ENCODE results near the gene ZNF483.
"Not testable (repeated sequence)": the region's sequence is repeated elsewhere in the genome, so short reads cannot be mapped to it uniquely, and the experiment has no call there.

ZNF483 gene

DNA sequence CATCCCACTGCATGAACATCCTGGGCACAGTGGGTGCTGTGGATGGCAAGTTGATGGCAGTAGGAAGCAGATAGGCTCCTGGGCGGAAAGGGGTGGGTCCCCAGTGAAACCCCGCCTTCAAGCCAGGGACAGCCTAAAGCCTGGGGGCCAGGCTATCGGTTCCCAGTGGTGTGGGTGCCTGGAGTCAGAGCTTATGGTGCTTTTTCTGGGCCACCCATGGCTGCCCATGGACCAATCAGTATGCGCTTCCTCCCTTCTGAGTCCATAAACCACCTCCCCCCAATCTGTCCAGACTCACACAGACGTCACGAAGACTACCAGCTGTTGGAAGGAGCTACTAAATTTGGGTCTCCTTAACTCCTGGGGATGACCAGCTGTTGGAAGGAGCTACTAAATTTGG, 23.3 kb upstream of the ZNF483 start:
- H3K4me3 ChIP-seq (ENCODE audit: low read length): no peak overlapping the region
- H3K4me1 ChIP-seq (ENCODE audit: control insufficient read depth, insufficient read depth, low read length): no peaks in the 10 kb centered on the region
- no peak overlapping the region for H3K9ac ChIP-seq (ENCODE audit: low read length)
- H3K9me3 ChIP-seq (ENCODE audit: control insufficient read depth, low read length): no peaks in the 10 kb centered on the region
- peaks cover 3% of the 10 kb centered on the region for H3K27me3 ChIP-seq (replicated peaks; ENCODE audit: control insufficient read depth, insufficient read depth, low read length)
- no peak for DNase-seq (ENCODE audit: low read depth)
- no peaks in the 10 kb centered on the region for H3K36me3 ChIP-seq (ENCODE audit: control insufficient read depth, insufficient read depth, low read length, severe bottlenecking)

- Histone ChIP-seq H3K9ac (ENCODE audit: low read length) (no peak overlapping the region), H3K9me3 (ENCODE audit: control insufficient read depth, low read length) (no peaks in the 10 kb centered on the region), H3K4me1 (ENCODE audit: control insufficient read depth, insufficient read depth, low read length) (no peaks in the 10 kb centered on the region), H3K4me3 (ENCODE audit: low read length) (no peak overlapping the region), H3K27me3 (replicated peaks; ENCODE audit: control insufficient read depth, insufficient read depth, low read length) (peaks cover 3% of the 10 kb centered on the region), H3K36me3 (ENCODE audit: control insufficient read depth, insufficient read depth, low read length, severe bottlenecking) (no peaks in the 10 kb centered on the region)
- DNase-seq (ENCODE audit: low read depth): no peak
Measured at GRCh38 chr9:111502506-111502905, 22.5 kb upstream of the ZNF483 start.

DNA sequence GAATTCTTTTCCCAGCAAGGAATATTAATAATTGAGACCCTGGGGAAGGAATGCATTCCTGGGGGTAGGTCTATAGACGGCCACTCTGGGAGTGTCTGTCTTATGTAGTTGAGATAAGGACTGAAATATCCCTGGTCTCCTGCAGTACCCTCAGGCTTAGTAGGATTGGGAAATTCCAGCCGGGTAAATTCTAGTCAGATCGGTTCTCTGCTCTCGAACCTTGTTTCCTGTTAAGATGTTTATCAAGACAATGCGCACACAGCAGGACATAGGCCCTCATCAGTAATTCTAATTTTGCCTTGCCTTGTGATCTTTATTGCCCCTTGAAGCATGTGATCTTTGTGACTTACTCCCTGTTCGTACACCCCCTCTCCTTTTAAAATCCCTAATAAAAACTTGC, 13.4 kb upstream of the ZNF483 start:
- not testable (repeated sequence) for DNase-seq (ENCODE audit: low read depth); H3K36me3 ChIP-seq (ENCODE audit: control insufficient read depth, insufficient read depth, low read length, severe bottlenecking); H3K9ac ChIP-seq (ENCODE audit: low read length)

GRCh38 chr9:111514967-111515366, 10.0 kb upstream of the ZNF483 start:
- Histone ChIP-seq H3K4me1 (ENCODE audit: control insufficient read depth, insufficient read depth, low read length) (no peaks in the 10 kb centered on the region), H3K36me3 (ENCODE audit: control insufficient read depth, insufficient read depth, low read length, severe bottlenecking) (no peaks in the 10 kb centered on the region), H3K9ac (ENCODE audit: low read length) (no peak overlapping the region), H3K9me3 (ENCODE audit: control insufficient read depth, low read length) (no peaks in the 10 kb centered on the region), H3K27me3 (replicated peaks; ENCODE audit: control insufficient read depth, insufficient read depth, low read length) (no peaks in the 10 kb centered on the region), H3K4me3 (ENCODE audit: low read length) (no peak overlapping the region)
- no peak for DNase-seq (ENCODE audit: low read depth)

More for the DNA sequence above, 13.4 kb upstream of the ZNF483 start:
- not testable (repeated sequence) for H3K27me3 ChIP-seq (replicated peaks; ENCODE audit: control insufficient read depth, insufficient read depth, low read length); H3K9me3 ChIP-seq (ENCODE audit: control insufficient read depth, low read length); H3K4me1 ChIP-seq (ENCODE audit: control insufficient read depth, insufficient read depth, low read length); H3K4me3 ChIP-seq (ENCODE audit: low read length)

GRCh38 chr9:111516061-111516465, 8.9 kb upstream of the ZNF483 start:
- Histone ChIP-seq H3K4me1 (ENCODE audit: control insufficient read depth, insufficient read depth, low read length) (no peaks in the 10 kb centered on the region), H3K4me3 (ENCODE audit: low read length) (no peak overlapping the region), H3K36me3 (ENCODE audit: control insufficient read depth, insufficient read depth, low read length, severe bottlenecking) (no peaks in the 10 kb centered on the region), H3K9me3 (ENCODE audit: control insufficient read depth, low read length) (no peaks in the 10 kb centered on the region), H3K9ac (ENCODE audit: low read length) (no peak overlapping the region), H3K27me3 (replicated peaks; ENCODE audit: control insufficient read depth, insufficient read depth, low read length) (peaks cover 6% of the 10 kb centered on the region)
- no peak for DNase-seq (ENCODE audit: low read depth)

DNA sequence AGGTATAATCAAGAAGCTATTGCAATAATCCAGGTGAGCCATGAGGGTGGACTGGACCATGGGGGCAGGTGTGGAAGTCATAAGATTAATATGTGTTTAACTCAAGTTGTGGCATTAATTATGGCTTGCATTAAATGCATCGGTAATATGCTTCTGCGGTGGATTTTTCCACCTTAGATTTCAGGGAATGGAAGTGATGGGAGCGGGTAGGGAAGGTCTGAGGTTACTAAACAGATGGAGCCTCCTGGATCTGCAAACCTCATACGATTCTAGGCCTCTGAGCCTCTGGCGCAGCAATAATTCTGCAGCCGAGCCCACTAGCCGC, 286 bp upstream of the ZNF483 start:
- H3K9me3 ChIP-seq (ENCODE audit: control insufficient read depth, low read length): no peaks in the 10 kb centered on the region
- no peaks in the 10 kb centered on the region for H3K36me3 ChIP-seq (ENCODE audit: control insufficient read depth, insufficient read depth, low read length, severe bottlenecking)
- H3K9ac ChIP-seq (ENCODE audit: low read length): peak overlapping the region; percentile 81
- peaks cover 7% of the 10 kb centered on the region for H3K27me3 ChIP-seq (replicated peaks; ENCODE audit: control insufficient read depth, insufficient read depth, low read length)
- DNase-seq (ENCODE audit: low read depth): no peak
- H3K4me3 ChIP-seq (ENCODE audit: low read length): peak overlapping the region; percentile 91
- peaks cover 5% of the 10 kb centered on the region for H3K4me1 ChIP-seq (ENCODE audit: control insufficient read depth, insufficient read depth, low read length)

GRCh38 chr9:111527347-111527746, 2.4 kb downstream of the ZNF483 start:
- Histone ChIP-seq H3K9me3 (ENCODE audit: control insufficient read depth, low read length) (peaks cover 1% of the 10 kb centered on the region), H3K27me3 (replicated peaks; ENCODE audit: control insufficient read depth, insufficient read depth, low read length) (no peaks in the 10 kb centered on the region), H3K4me1 (ENCODE audit: control insufficient read depth, insufficient read depth, low read length) (peaks cover 5% of the 10 kb centered on the region), H3K4me3 (ENCODE audit: low read length) (no peak overlapping the region), H3K9ac (ENCODE audit: low read length) (no peak overlapping the region), H3K36me3 (ENCODE audit: control insufficient read depth, insufficient read depth, low read length, severe bottlenecking) (no peaks in the 10 kb centered on the region)
- no peak for DNase-seq (ENCODE audit: low read depth)

DNA sequence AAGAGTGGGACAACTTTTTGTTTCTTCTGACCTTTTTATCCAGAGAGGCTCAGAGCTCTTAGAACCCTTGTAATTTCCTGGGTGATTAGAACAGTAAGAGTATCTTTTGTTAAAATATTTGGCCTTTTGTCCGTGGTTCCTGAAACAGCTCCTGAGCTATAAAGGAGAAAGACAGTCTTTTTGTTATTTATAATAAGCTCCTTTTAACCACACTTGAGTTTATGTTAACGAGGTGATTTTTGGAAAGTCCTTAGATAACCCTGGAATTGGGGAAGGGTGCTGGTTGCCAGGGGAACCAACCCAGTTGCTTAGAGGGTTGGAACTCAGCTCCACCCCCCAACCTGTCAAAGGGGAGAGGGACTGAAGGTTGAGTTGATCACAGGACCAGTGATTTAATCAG, 4.8 kb downstream of the ZNF483 start:
- Histone ChIP-seq H3K4me3 (ENCODE audit: low read length) (no peak overlapping the region), H3K9ac (ENCODE audit: low read length) (no peak overlapping the region), H3K4me1 (ENCODE audit: control insufficient read depth, insufficient read depth, low read length) (peaks cover 5% of the 10 kb centered on the region), H3K27me3 (replicated peaks; ENCODE audit: control insufficient read depth, insufficient read depth, low read length) (no peaks in the 10 kb centered on the region), H3K36me3 (ENCODE audit: control insufficient read depth, insufficient read depth, low read length, severe bottlenecking) (peaks cover 10% of the 10 kb centered on the region), H3K9me3 (ENCODE audit: control insufficient read depth, low read length) (peaks cover 21% of the 10 kb centered on the region)
- DNase-seq (ENCODE audit: low read depth): no peak

DNA sequence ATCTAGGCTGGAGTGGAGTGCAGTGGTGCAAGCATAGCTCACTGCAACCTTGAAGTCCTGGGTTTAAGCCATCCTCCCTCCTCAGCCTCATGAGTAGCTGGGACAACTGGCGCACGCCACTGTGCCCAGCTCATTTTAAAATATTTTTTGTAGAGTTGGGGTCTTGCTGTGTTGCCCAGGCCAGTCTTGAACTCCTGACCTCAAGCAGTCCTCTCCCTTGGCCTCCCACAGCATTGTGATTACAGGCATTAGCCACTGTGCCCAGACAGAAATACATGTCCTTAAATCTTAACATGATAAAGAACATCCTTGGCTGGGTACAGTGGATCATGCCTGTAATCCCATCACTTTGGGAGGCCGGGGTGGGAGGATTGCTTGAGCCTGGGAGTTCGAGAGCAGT, 6.7 kb downstream of the ZNF483 start:
- H3K4me1 ChIP-seq (ENCODE audit: control insufficient read depth, insufficient read depth, low read length): no peaks in the 10 kb centered on the region
- H3K27me3 ChIP-seq (replicated peaks; ENCODE audit: control insufficient read depth, insufficient read depth, low read length): no peaks in the 10 kb centered on the region
- DNase-seq (ENCODE audit: low read depth): no peak
- H3K9ac ChIP-seq (ENCODE audit: low read length): no peak overlapping the region
- H3K9me3 ChIP-seq (ENCODE audit: control insufficient read depth, low read length): peaks cover 35% of the 10 kb centered on the region
- no peak overlapping the region for H3K4me3 ChIP-seq (ENCODE audit: low read length)
- H3K36me3 ChIP-seq (ENCODE audit: control insufficient read depth, insufficient read depth, low read length, severe bottlenecking): peaks cover 19% of the 10 kb centered on the region

DNA sequence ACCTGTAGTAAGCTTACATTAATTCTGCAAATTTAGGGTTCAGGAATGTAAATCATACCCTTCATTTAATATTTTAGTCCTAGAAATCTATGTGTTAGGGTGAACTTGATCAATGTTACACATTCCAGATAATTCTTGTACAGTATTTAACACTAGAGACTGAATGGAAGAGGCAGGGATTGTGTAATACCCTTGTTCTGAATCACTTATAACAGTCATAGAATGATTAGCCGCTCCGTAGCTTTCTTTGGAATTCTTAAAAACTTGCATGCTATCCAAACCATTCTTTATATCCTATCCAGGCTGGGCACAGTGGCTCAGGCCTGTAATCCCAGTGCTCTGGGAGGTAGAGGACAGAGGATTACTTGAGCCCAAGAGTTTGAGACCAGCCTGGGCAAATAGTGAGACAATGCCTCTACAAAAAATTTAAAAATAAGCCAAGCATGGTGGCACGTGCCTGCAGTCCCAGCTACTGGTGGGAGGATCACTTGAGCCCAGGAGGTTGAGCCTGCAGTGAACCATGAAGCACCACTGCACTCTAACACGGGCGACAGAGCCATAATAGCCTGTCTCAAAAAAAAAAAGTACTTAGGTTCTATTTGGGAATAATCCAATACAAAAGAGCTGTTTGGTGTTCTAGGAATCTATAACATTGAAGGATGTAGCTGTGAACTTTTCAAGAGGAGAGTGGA, 8.3 kb downstream of the ZNF483 start:
- Histone ChIP-seq H3K27me3 (replicated peaks; ENCODE audit: control insufficient read depth, insufficient read depth, low read length) (no peaks in the 10 kb centered on the region), H3K4me1 (ENCODE audit: control insufficient read depth, insufficient read depth, low read length) (no peaks in the 10 kb centered on the region), H3K4me3 (ENCODE audit: low read length) (no peak overlapping the region), H3K36me3 (ENCODE audit: control insufficient read depth, insufficient read depth, low read length, severe bottlenecking) (peaks cover 34% of the 10 kb centered on the region), H3K9ac (ENCODE audit: low read length) (no peak overlapping the region), H3K9me3 (ENCODE audit: control insufficient read depth, low read length) (peaks cover 50% of the 10 kb centered on the region)
- peak; percentile 10 for DNase-seq (ENCODE audit: low read depth)

GRCh38 chr9:111542497-111543254, 17.7 kb downstream of the ZNF483 start:
- Histone ChIP-seq H3K4me3 (ENCODE audit: low read length) (peak overlapping the region; percentile 45), H3K27me3 (replicated peaks; ENCODE audit: control insufficient read depth, insufficient read depth, low read length) (no peaks in the 10 kb centered on the region), H3K36me3 (ENCODE audit: control insufficient read depth, insufficient read depth, low read length, severe bottlenecking) (peaks cover 19% of the 10 kb centered on the region), H3K9me3 (ENCODE audit: control insufficient read depth, low read length) (peaks cover 100% of the 10 kb centered on the region), H3K4me1 (ENCODE audit: control insufficient read depth, insufficient read depth, low read length) (no peaks in the 10 kb centered on the region), H3K9ac (ENCODE audit: low read length) (no peak overlapping the region)
- DNase-seq (ENCODE audit: low read depth): no peak
